Measurements from ENCODE around the gene DPEP3. TPM values are rescaled to one million over a fixed set of nuclear protein-coding genes. Genes with fewer than 3 reads are reported as not detected.

Gene DPEP3
- total RNA-seq, 2 donors from 2014 or later = not detected

- no peak for DNase-seq (ENCODE audit: low spot score)
- Histone ChIP-seq H3K4me3 (no peak overlapping the region), H3K36me3 (peaks cover 10% of the 10 kb centered on the region), H3K4me1 (peaks cover 0 to 27% of the 10 kb centered on the region in 2 donors), H3K27ac (no peak overlapping the region), H3K27me3 (no peaks in the 10 kb centered on the region), H3K9me3 (no peaks in the 10 kb centered on the region)
- TF ChIP-seq CTCF (IDR thresholded peaks at IDR 0.05) = peak; percentile 86 to 92
Measured at GRCh38 chr16:67928561-67929364, 51.5 kb downstream of the DPEP3 start.

GRCh38 chr16:67928147-67928546, 52.2 kb downstream of the DPEP3 start:
- no peak overlapping the region for H3K27ac ChIP-seq
- peaks cover 10% of the 10 kb centered on the region for H3K36me3 ChIP-seq
- no peaks in the 10 kb centered on the region for H3K9me3 ChIP-seq
- no peak overlapping the region for H3K4me3 ChIP-seq
- no peaks in the 10 kb centered on the region for H3K27me3 ChIP-seq
- H3K4me1 ChIP-seq = peaks cover 0 to 32% of the 10 kb centered on the region in 2 donors
- DNase-seq (ENCODE audit: low spot score) = no peak
- no peak for TF ChIP-seq CTCF (IDR thresholded peaks at IDR 0.05)

- H3K27me3 ChIP-seq = no peaks in the 10 kb centered on the region
- no peak overlapping the region for H3K4me3 ChIP-seq
- H3K36me3 ChIP-seq = peaks cover 10% of the 10 kb centered on the region
- no peak for DNase-seq (ENCODE audit: low spot score)
- no peak overlapping the region for H3K27ac ChIP-seq
- H3K9me3 ChIP-seq = no peaks in the 10 kb centered on the region
- H3K4me1 ChIP-seq = peaks cover 0 to 40% of the 10 kb centered on the region in 2 donors
- TF ChIP-seq CTCF (IDR thresholded peaks at IDR 0.05) = no peak
Measured at GRCh38 chr16:67927131-67927941, 53.0 kb downstream of the DPEP3 start.

- H3K36me3 ChIP-seq = peaks cover 10% of the 10 kb centered on the region
- peaks cover 0 to 51% of the 10 kb centered on the region in 2 donors for H3K4me1 ChIP-seq
- no peak for TF ChIP-seq CTCF (IDR thresholded peaks at IDR 0.05)
- H3K27me3 ChIP-seq = no peaks in the 10 kb centered on the region
- H3K4me3 ChIP-seq = no peak overlapping the region
- H3K27ac ChIP-seq = peak overlapping the region; percentile 20 to 22
- DNase-seq (ENCODE audit: low spot score) = no peak
- H3K9me3 ChIP-seq = no peaks in the 10 kb centered on the region
Measured at GRCh38 chr16:67926181-67926750, 54.0 kb downstream of the DPEP3 start.

Other genes with a start within 250 kb of the DPEP3 start
- gene RANBP10, start 173.9 kb downstream of the DPEP3 start, total RNA-seq = 1 to 10 TPM; 7.8 to 8.9 TPM
- gene TSNAXIP1, start 173.6 kb downstream of the DPEP3 start, total RNA-seq = under 1 TPM in 1 of 2 donors, not detected in 1; 0.55 TPM
- gene THAP11, start 138.2 kb downstream of the DPEP3 start, total RNA-seq = 10 to 100 TPM; 42.5 to 59.4 TPM
- gene NUTF2, start 133.6 kb downstream of the DPEP3 start, total RNA-seq = 100 to 1,000 TPM in 1 of 2 donors, 10 to 100 TPM in 1; 44.6 to 132 TPM
- gene CENPT, start 132.8 kb downstream of the DPEP3 start, total RNA-seq = 10 to 100 TPM in 1 of 2 donors, 1 to 10 TPM in 1; 8.7 to 19.1 TPM
- gene EDC4, start 107.4 kb downstream of the DPEP3 start, total RNA-seq = 10 to 100 TPM; 21.2 to 39.5 TPM
- gene NRN1L, start 95.6 kb downstream of the DPEP3 start, total RNA-seq = not detected
- gene PSKH1, start 87.2 kb downstream of the DPEP3 start, total RNA-seq = 10 to 100 TPM; 18.4 to 23.2 TPM
- under 1 TPM in 1 of 2 donors, not detected in 1; 0.59 TPM for gene CTRL, start 48.6 kb downstream of the DPEP3 start, total RNA-seq
- 10 to 100 TPM; 37.3 to 38.4 TPM for gene PSMB10, start 43.6 kb downstream of the DPEP3 start, total RNA-seq
- 10 to 100 TPM in 1 of 2 donors, 1 to 10 TPM in 1; 2.9 to 11.8 TPM for gene LCAT, start 36.4 kb downstream of the DPEP3 start, total RNA-seq
- gene SLC12A4, start 11.9 kb downstream of the DPEP3 start, total RNA-seq = 10 to 100 TPM; 39.5 to 85.9 TPM
- gene DPEP2, start 19.0 kb upstream of the DPEP3 start, total RNA-seq = 1 to 10 TPM in 1 of 2 donors, under 1 TPM in 1; 0.85 to 1.6 TPM
- gene DPEP2NB, start 35.4 kb upstream of the DPEP3 start, total RNA-seq = not detected
- 1 to 10 TPM; 4.3 to 4.8 TPM for gene DDX28, start 42.7 kb upstream of the DPEP3 start, total RNA-seq
- gene DUS2, start 42.8 kb upstream of the DPEP3 start, total RNA-seq = 1 to 10 TPM; 4.5 to 4.9 TPM
- 10 to 100 TPM; 24.5 to 45.0 TPM for gene NFATC3, start 104.9 kb upstream of the DPEP3 start, total RNA-seq

Data from right atrium auricular region (tissue), 2 donors.